ENCODE results near the gene PDS5B.
"Not testable (repeated sequence)": the region's sequence is repeated elsewhere in the genome, so short reads cannot be mapped to it uniquely, and the experiment has no call there.

The PDS5B gene

DNA sequence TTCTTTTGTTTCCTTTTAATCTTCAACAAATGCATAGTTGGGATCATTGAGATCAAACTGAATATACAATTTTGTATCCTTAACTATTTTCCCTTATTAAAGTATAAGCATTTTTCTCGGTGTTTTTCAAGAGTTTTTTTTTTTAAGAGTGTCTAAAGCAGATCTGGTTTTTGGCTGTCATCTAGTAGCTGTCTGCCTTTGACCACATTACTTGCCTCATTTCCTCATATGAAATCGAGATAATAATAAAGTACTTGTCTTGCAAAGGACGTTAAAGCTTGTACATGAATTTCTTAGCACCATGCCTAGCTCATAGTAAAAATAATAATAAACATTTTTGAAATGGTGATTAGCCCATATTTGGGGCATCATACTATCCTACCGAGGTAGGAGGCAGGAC is 121.2 kb downstream of the PDS5B start:
- no peaks in the 10 kb centered on the region for H3K79me2 ChIP-seq (ENCODE audit: control insufficient read depth, low read length)
- no peak for TF ChIP-seq EZH2phosphoT487 (IDR thresholded peaks at IDR 0.05; ENCODE audit: borderline replicate concordance, low read length)
- TF ChIP-seq, protein P1, sequence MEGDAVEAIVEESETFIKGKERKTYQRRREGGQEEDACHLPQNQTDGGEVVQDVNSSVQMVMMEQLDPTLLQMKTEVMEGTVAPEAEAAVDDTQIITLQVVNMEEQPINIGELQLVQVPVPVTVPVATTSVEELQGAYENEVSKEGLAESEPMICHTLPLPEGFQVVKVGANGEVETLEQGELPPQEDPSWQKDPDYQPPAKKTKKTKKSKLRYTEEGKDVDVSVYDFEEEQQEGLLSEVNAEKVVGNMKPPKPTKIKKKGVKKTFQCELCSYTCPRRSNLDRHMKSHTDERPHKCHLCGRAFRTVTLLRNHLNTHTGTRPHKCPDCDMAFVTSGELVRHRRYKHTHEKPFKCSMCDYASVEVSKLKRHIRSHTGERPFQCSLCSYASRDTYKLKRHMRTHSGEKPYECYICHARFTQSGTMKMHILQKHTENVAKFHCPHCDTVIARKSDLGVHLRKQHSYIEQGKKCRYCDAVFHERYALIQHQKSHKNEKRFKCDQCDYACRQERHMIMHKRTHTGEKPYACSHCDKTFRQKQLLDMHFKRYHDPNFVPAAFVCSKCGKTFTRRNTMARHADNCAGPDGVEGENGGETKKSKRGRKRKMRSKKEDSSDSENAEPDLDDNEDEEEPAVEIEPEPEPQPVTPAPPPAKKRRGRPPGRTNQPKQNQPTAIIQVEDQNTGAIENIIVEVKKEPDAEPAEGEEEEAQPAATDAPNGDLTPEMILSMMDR (IDR thresholded peaks at IDR 0.05; ENCODE audit: low read depth, low read length, poor library complexity, severe bottlenecking), result no peak
- H4K20me1 ChIP-seq (ENCODE audit: control insufficient read depth, insufficient read depth, low read depth, low read length), result no peaks in the 10 kb centered on the region
- H3F3A ChIP-seq (ENCODE audit: control insufficient read depth, insufficient read depth), result no peaks in the 10 kb centered on the region
- no peak overlapping the region for H3K4me3 ChIP-seq (ENCODE audit: low read length)
- no peaks in the 10 kb centered on the region for H3K9me2 ChIP-seq (replicated peaks; ENCODE audit: control insufficient read depth, low read length)
- no peaks in the 10 kb centered on the region for H3K27me3 ChIP-seq (ENCODE audit: control insufficient read depth, low read length)
- H3K4me2 ChIP-seq (ENCODE audit: low read length), result no peak overlapping the region
- H3K9me3 ChIP-seq (ENCODE audit: control insufficient read depth, insufficient read depth, low read length), result peaks cover 4% of the 10 kb centered on the region; the same call in 1 of the 2 replicates
- peaks cover 75% of the 10 kb centered on the region for H3K36me3 ChIP-seq (ENCODE audit: control insufficient read depth, low read length)
- H3K4me1 ChIP-seq (ENCODE audit: control insufficient read depth, low read length), result no peaks in the 10 kb centered on the region
- no peak overlapping the region for H3K27ac ChIP-seq (ENCODE audit: low read depth, low read length)

DNA sequence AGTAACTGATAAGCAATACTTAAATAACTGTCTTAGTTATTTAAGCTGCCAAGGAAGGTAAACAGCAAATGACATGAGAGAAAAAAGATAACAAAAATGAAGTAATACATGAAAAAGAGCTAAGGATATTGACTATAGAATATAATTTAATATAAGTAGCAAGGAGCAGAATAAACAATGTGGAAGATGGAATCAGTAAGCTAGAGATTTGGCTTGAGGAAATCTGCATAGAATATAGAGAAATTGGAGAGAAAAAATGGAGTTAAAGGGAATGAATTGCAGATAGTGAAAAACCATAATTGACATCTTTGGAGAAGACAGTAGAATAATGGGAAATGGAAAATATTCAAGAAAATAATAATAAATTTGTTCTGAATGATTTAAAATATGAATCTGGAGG is 127.1 kb downstream of the PDS5B start:
- TF ChIP-seq, protein P1 (IDR thresholded peaks at IDR 0.05; ENCODE audit: low read depth, low read length, poor library complexity, severe bottlenecking), result no peak
- no peak for TF ChIP-seq EZH2phosphoT487 (IDR thresholded peaks at IDR 0.05; ENCODE audit: borderline replicate concordance, low read length)
- 0 out of 2 replicates have a peak, but pooled peaks cover 3% of the 10 kb centered on the region for H3F3A ChIP-seq (ENCODE audit: control insufficient read depth, insufficient read depth)
- H3K4me1 ChIP-seq (ENCODE audit: control insufficient read depth, low read length), result no peaks in the 10 kb centered on the region
- peaks cover 12% of the 10 kb centered on the region; the same call in 1 of the 2 replicates for H3K9me3 ChIP-seq (ENCODE audit: control insufficient read depth, insufficient read depth, low read length)
- no peaks in the 10 kb centered on the region for H3K27me3 ChIP-seq (ENCODE audit: control insufficient read depth, low read length)
- no peak overlapping the region for H3K4me2 ChIP-seq (ENCODE audit: low read length)
- no peaks in the 10 kb centered on the region for H3K79me2 ChIP-seq (ENCODE audit: control insufficient read depth, low read length)
- H3K27ac ChIP-seq (ENCODE audit: low read depth, low read length), result no peak overlapping the region
- H4K20me1 ChIP-seq (ENCODE audit: control insufficient read depth, insufficient read depth, low read depth, low read length), result no peaks in the 10 kb centered on the region
- no peak overlapping the region for H3K4me3 ChIP-seq (ENCODE audit: low read length)
- peaks cover 58% of the 10 kb centered on the region for H3K36me3 ChIP-seq (ENCODE audit: control insufficient read depth, low read length)
- no peaks in the 10 kb centered on the region for H3K9me2 ChIP-seq (replicated peaks; ENCODE audit: control insufficient read depth, low read length)

DNA sequence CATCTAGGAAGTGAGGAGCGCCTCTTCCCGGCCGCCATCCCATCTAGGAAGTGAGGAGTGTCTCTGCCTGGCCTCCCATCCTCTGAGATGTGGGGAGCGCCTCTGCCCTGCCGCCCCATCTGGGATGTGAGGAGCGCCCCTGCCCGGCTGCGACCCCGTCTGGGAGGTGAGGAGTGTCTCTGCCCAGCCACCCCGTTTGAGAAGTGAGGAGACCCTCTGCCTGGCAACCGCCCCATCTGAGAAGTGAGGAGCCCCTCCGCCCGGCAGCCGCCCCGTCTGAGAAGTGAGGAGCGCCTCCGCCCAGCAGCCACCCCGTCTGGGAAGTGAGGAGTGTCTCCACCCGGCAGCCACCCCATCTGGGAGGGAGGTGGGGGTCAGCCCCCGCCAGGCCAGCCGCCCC is 129.9 kb downstream of the PDS5B start:
- not testable (repeated sequence) for H3K4me1 ChIP-seq (ENCODE audit: control insufficient read depth, low read length); H4K20me1 ChIP-seq (ENCODE audit: control insufficient read depth, insufficient read depth, low read depth, low read length); H3K4me2 ChIP-seq (ENCODE audit: low read length); H3F3A ChIP-seq (ENCODE audit: control insufficient read depth, insufficient read depth); H3K9me2 ChIP-seq (replicated peaks; ENCODE audit: control insufficient read depth, low read length); H3K79me2 ChIP-seq (ENCODE audit: control insufficient read depth, low read length); H3K27ac ChIP-seq (ENCODE audit: low read depth, low read length); H3K27me3 ChIP-seq (ENCODE audit: control insufficient read depth, low read length); H3K4me3 ChIP-seq (ENCODE audit: low read length)
- Histone ChIP-seq H3K36me3 (ENCODE audit: control insufficient read depth, low read length) (peaks cover 54% of the 10 kb centered on the region), H3K9me3 (ENCODE audit: control insufficient read depth, insufficient read depth, low read length) (peaks cover 12% of the 10 kb centered on the region; the same call in 1 of the 2 replicates)

DNA sequence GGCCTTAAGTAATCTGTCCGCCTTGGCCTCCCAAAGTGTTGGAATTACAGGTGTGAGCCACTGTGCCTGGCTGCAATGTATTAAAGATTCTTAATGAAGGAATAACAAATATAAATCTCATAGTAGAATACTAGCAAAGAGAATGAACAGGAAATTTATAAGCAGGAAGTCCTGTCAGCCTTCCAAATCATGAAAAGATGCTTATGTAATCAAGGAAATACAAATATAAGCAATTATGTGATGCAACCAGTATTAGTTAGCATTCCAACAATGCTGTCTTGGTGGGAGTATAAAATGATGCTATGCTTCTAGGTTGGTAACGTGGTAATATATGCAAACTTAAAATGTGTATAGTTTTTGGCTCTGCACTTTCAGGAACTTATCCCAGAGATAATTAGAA is 133.8 kb downstream of the PDS5B start:
- TF ChIP-seq, protein P1 (IDR thresholded peaks at IDR 0.05; ENCODE audit: low read depth, low read length, poor library complexity, severe bottlenecking), result no peak
- TF ChIP-seq EZH2phosphoT487 (IDR thresholded peaks at IDR 0.05; ENCODE audit: borderline replicate concordance, low read length), result no peak
- Histone ChIP-seq H3K4me1 (ENCODE audit: control insufficient read depth, low read length) (no peaks in the 10 kb centered on the region), H3K4me2 (ENCODE audit: low read length) (no peak overlapping the region), H4K20me1 (ENCODE audit: control insufficient read depth, insufficient read depth, low read depth, low read length) (no peaks in the 10 kb centered on the region), H3K9me3 (ENCODE audit: control insufficient read depth, insufficient read depth, low read length) (peaks cover 1% of the 10 kb centered on the region; the same call in 1 of the 2 replicates), H3K27me3 (ENCODE audit: control insufficient read depth, low read length) (no peaks in the 10 kb centered on the region), H3K9me2 (replicated peaks; ENCODE audit: control insufficient read depth, low read length) (no peaks in the 10 kb centered on the region), H3K4me3 (ENCODE audit: low read length) (no peak overlapping the region), H3K79me2 (ENCODE audit: control insufficient read depth, low read length) (no peaks in the 10 kb centered on the region), H3K27ac (ENCODE audit: low read depth, low read length) (no peak overlapping the region), H3K36me3 (ENCODE audit: control insufficient read depth, low read length) (peaks cover 31% of the 10 kb centered on the region), H3F3A (ENCODE audit: control insufficient read depth, insufficient read depth) (no peaks in the 10 kb centered on the region)

DNA sequence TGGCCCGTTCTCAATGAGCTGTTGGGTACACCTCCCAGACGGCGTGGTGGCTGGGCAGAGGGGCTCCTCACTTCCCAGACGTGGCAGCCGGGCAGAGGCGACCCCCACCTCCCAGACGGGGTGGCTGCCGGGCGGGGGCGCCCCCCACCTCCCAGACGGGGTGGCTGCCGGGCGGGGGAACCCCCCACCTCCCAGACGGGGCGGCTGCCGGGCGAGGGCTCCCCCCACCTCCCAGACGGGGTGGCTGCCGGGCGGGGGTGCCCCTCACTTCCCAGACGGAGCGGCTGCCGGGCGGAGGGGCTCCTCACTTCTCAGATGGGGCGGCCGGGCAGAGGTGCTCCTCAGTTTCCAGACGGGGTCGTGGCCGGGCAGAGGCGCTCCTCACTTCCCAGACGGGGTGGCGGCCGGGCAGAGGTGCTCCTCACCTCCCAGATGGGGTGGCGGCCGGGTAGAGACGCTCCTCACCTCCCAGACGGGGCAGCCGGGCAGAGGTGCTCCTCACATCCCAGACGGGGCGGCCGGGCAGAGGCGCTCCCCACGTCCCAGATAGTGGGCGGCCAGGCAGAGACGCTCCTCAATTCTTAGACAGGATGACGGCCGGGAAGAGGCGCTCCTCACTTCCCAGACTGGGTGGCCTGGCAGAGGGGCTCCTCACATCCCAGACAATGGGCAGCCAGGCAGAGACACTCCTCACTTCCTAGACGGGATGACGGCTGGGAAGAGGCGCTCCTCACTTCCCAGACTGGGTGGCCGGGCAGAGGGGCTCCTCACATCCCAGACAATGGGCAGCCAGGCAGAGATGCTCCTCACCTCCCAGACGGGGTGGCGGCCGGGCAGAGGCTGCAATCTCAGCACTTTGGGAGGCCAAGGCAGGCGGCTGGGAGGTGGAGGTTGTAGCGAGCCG is 135.1 kb downstream of the PDS5B start:
- not testable (repeated sequence) for H3K9me3 ChIP-seq (ENCODE audit: control insufficient read depth, insufficient read depth, low read length); H3K4me2 ChIP-seq (ENCODE audit: low read length); H3K27me3 ChIP-seq (ENCODE audit: control insufficient read depth, low read length); H3K27ac ChIP-seq (ENCODE audit: low read depth, low read length); H3F3A ChIP-seq (ENCODE audit: control insufficient read depth, insufficient read depth); H3K9me2 ChIP-seq (replicated peaks; ENCODE audit: control insufficient read depth, low read length); H3K4me1 ChIP-seq (ENCODE audit: control insufficient read depth, low read length); H3K79me2 ChIP-seq (ENCODE audit: control insufficient read depth, low read length); H3K4me3 ChIP-seq (ENCODE audit: low read length); H4K20me1 ChIP-seq (ENCODE audit: control insufficient read depth, insufficient read depth, low read depth, low read length)
- peaks cover 35% of the 10 kb centered on the region for H3K36me3 ChIP-seq (ENCODE audit: control insufficient read depth, low read length)

All from DOHH2 (cell line).